Measurements from ENCODE around the gene CDK5RAP3.

GRCh38 chr17:48012654-48013053 lies 41.7 kb downstream of the CDK5RAP3 start:
- TF ChIP-seq CTCF (IDR thresholded peaks at IDR 0.05) = no peak
- TF ChIP-seq POLR2A (IDR thresholded peaks at IDR 0.05) = no peak
